ENCODE data around the gene FAM151A.

FAM151A gene

DNA sequence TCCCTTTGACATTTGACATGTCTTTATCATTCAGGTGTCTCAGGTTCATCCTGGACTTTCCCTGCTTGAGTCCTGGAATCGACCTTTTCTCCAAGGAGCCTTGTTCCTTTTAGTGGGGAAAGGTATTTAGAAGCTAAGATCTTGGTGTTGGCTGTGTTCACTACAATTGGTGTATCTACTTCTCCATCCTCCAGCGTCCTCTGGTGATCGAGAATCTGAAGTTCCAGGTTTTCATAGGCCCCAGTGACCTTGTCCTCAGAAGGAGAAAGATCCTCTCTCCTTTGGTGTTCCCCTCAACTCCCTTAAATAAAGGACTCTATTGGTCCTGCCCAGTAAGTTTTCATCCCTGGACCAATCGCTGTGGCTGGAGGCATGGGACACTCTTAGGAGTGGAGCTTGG is 40.4 kb upstream of the FAM151A start:
- TF ChIP-seq, protein P1, sequence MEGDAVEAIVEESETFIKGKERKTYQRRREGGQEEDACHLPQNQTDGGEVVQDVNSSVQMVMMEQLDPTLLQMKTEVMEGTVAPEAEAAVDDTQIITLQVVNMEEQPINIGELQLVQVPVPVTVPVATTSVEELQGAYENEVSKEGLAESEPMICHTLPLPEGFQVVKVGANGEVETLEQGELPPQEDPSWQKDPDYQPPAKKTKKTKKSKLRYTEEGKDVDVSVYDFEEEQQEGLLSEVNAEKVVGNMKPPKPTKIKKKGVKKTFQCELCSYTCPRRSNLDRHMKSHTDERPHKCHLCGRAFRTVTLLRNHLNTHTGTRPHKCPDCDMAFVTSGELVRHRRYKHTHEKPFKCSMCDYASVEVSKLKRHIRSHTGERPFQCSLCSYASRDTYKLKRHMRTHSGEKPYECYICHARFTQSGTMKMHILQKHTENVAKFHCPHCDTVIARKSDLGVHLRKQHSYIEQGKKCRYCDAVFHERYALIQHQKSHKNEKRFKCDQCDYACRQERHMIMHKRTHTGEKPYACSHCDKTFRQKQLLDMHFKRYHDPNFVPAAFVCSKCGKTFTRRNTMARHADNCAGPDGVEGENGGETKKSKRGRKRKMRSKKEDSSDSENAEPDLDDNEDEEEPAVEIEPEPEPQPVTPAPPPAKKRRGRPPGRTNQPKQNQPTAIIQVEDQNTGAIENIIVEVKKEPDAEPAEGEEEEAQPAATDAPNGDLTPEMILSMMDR (IDR thresholded peaks at IDR 0.05; ENCODE audit: low read depth, low read length): no peak
- DNase-seq (ENCODE audit: extremely low read depth, low read depth): no peak

DNA sequence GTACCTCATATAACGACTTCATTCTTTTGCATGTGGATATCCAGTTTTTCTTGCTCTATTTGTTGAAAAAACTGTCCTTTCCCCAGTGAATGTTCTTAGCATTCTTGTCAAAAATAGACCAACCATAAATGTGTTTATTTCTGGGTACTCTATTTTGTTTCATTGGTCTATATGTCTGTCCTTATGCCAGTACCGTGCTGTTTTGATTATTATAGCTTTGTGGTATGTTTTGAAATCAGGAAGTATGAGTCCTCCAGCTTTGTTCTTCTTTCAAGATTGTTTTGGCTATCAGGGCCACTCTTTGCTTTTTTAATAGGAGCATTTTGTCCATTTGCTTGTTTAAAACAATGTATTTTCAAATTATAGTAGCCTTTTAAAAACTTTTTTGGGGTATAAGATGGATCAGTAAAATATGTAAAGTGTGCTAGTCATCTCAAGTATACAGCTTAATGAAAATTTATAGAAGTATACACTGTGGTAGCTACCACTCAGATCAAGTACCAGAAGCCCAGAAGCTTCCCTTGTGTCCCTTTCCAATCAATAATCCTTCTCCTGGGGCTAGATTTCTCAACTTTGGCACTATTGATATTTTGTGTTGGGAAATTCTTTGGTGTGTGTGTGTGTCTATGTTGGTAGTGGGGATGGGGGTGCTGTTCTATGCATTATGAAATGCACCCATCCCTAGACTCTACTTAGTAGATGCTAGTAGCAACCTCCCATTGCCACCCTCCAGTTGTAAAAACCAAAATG is 35.0 kb upstream of the FAM151A start:
- TF ChIP-seq, protein P1 (IDR thresholded peaks at IDR 0.05; ENCODE audit: low read depth, low read length): no peak
- DNase-seq (ENCODE audit: extremely low read depth, low read depth): no peak

DNA sequence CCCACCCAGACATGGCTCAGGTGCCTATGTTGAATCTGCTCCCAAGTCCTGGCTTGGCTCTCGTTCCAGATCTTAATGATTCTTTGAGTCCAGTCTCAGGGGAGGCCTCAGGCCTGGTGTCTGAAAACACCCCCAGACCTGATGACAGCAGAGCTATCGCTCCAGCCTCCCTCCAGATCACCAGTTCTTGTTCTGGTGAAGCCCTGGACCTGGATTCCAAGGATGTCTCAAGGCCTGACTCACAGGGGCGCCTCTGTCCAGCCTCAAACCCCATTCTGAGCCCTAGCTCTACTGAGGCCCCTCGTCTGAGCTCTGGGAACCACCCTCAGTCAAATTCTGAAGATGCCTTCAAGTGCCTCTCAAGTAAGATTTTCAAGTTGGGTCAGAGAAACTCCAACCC is 29.7 kb upstream of the FAM151A start:
- TF ChIP-seq, protein P1 (IDR thresholded peaks at IDR 0.05; ENCODE audit: low read depth, low read length): no peak
- no peak for DNase-seq (ENCODE audit: extremely low read depth, low read depth)

DNA sequence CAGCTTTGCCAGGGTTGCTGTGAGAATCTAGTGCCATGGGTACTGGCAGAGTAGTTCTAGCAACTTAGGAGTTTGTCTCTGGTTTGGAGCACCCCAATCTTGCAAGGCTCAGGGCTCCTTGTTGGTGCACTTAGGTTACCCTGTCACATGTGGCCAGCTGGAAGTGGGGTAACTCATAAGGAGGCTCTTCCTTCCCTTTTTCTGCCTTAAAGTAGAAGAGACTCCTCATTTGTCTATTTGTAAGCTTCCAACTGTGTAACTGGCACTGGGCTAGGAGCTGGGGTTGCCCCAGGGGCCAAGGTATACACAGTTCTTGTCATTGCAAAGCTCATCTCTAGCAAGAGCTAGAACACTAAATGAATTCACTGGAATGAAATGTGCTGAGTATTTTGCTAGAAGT is 28.8 kb upstream of the FAM151A start:
- TF ChIP-seq, protein P1 (IDR thresholded peaks at IDR 0.05; ENCODE audit: low read depth, low read length): no peak
- DNase-seq (ENCODE audit: extremely low read depth, low read depth): no peak

DNA sequence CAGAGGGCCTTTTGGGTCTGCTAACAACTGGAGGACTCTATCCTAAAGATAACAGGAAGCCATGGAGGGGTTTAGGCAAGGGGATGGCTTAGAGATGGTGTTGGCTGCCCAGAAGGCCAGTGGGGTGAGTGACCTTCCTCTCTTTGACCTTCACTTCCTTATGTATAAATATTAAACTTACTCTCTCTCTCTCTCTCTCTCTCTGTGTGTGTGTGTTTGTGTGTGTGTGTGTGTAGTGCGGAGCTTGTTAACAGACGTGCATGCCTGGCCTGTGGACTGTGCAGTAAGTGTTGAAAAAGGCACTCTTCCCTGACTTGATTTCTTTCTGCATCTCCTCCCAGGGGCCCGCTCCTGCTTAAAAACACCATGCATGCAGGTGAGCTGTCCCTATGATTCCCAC is 28.3 kb upstream of the FAM151A start:
- TF ChIP-seq, protein P1 (IDR thresholded peaks at IDR 0.05; ENCODE audit: low read depth, low read length): no peak
- DNase-seq (ENCODE audit: extremely low read depth, low read depth): no peak

DNA sequence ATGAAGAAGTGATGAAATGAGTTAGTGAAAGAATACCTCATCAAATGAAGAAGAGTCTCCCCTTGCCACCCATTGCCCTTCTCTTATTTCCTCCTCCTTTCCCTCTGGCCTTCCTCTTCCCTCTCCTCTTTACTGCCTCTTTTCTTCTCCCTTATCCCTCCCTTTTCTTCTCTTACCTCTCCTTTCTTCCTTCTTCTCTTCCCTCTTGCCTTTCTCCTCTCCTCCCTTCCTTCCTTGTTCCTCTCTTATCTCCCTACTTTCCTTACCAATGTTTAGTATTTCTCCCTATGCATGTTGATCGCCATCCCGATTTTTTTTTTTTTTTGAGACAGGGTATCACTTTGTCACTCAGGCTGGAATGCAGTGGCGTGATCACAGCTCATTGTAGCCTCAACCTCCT is 27.1 kb upstream of the FAM151A start:
- DNase-seq (ENCODE audit: extremely low read depth, low read depth): no peak
- TF ChIP-seq, protein P1 (IDR thresholded peaks at IDR 0.05; ENCODE audit: low read depth, low read length): no peak

DNA sequence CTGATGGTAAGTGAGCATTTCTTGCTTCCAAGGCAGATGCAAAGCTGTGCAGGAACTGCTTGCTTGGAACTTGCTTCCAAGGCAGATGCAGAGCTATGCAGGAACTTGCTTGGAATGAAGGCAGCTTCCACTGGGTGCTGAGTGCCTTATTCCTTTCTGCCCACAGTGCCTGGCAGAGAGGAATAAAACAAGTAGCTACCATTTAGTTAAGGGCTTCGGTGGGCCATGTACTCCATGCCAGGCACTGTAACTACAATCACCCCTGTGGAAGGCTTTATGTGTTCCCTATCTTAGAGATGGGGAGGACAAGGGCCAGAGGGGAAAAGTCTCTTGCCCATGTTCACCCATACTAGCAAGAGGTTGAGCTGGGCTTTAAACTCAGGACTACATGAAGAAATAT is 26.6 kb upstream of the FAM151A start:
- TF ChIP-seq, protein P1 (IDR thresholded peaks at IDR 0.05; ENCODE audit: low read depth, low read length): no peak

More for the DNA sequence above, 26.6 kb upstream of the FAM151A start:
- DNase-seq (ENCODE audit: extremely low read depth, low read depth): no peak
